Raji (cell line): ENCODE data around the gene ZFAND3.

ENCODE experiments used
- POLR2A ChIP-seq: IDR thresholded peaks from 2 replicates; pipeline ENCODE4 v1.6.1; 2011; ENCODE audit warnings: low read depth, low read length, control low read depth; ENCODE audit not compliant: insufficient read depth

The ZFAND3 gene

DNA sequence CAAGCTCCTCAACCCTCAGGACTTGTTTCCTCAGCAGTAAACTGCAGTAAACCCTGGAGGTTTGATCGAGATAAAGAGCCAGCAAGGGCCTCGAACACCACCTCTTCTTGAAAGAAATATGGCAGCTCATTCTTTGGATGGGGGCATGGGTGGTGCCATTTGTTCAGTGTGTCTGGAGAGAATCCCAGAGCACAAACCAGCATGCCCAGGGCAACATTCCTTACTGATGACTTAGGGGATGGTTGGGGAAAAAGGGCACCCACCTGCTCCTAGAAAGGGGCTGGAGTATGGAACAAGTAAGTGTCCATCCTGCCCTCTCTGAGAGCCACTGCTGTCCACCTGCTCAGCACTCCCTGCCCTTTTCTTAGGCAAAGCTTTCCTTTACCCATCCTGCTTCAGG is 31.3 kb upstream of the ZFAND3 start:
- TF ChIP-seq POLR2A: no peak

DNA sequence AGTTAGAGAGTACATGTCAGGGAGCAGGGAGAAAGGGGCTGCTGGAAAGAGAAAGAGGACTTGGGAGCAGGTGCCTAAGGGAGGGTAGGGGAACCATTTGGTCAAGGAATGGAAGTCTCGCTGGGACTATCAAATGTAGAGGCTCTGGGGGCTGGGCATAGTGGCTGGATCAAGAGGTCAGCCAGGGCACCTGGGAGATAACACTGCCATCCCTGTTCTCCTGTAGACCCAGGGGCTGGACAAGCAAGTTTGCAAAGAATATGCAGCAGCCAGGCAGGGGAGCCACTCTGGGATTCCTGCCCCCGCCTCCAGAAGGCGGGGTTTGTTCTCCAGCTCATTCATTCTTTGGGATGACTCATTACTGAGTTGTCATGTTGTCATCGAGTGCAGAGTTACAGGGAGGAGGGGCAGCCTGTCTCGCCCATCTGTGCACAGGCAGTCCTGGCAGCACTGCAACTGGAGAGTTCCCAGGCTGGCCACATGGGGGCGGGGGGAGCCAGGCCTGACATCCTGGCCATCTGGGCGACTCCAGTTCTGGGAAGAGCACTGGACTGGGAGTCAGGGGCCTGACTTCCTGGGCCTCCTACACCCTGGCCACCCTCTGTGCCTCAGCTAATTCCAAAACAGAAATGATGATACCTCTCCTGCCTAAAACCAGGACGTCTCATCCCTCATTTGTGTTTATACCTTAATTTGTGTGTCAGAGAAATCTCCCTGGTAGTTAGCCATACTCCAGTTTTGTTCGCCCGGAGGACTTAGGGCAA is 28.2 kb upstream of the ZFAND3 start:
- no peak for TF ChIP-seq POLR2A

DNA sequence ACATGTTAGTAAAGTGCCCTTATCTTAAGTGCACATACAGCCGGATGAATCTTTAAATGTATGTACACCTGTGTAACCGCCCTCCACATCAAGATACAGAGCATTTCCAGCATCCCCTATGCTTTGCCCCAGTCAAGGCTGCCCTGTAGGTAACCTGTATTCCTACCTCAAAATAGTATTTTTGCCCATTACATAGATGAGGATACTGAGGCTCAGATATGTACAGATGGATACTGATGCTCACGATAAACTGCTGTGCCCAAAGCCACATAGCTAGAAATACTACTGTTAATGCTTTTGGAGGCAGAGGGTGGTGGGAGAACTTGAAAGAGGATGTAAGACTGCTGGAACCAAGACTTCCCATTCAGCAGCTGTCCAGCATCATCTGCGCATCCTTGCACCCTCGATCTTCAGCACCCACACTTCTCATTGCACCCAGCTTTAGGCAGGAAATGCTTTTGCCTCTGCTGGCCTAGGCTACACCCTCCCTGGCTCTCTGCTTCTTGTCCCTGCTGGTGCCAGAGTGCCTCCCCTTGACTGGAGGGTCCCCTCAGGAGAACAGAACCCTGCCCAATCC is 27.0 kb upstream of the ZFAND3 start:
- no peak for TF ChIP-seq POLR2A

DNA sequence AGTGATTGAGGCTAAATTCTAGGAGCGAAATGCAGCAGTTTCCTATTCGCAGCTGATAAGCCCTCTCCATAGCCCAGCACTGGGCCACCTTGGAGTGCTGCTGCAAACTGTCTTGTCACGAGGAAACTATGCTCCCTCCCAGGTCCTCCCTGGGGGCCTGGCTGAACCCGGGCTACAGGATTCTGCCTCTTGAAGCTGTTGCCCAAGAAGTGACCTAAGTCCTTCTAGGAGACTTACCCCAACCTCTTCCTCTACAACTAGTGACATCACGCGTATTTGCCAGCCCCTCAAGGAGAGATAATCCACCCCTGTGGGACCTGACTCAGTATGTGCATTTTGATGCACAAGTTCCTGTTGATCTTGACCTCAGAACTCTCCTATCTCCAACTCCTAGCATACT is 26.5 kb upstream of the ZFAND3 start:
- TF ChIP-seq POLR2A: no peak

DNA sequence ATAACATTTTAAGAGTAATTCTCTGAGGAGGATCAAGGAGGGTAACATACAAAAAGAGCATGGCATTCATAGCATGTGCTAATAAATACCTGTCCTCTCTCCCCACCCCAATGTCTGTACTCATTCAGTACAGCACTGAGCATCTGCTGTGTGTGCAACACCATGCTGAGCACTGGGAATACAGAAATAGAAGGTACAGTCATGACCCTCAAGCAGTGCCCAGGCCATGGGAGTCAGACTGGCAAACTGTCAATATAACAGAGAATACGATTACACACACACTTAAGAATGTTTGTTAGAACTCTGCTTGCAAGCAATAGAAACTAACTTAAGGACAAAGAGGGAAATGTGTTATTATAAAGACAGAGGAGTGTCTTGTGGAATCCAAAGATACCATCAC is 24.7 kb upstream of the ZFAND3 start:
- TF ChIP-seq POLR2A: no peak

DNA sequence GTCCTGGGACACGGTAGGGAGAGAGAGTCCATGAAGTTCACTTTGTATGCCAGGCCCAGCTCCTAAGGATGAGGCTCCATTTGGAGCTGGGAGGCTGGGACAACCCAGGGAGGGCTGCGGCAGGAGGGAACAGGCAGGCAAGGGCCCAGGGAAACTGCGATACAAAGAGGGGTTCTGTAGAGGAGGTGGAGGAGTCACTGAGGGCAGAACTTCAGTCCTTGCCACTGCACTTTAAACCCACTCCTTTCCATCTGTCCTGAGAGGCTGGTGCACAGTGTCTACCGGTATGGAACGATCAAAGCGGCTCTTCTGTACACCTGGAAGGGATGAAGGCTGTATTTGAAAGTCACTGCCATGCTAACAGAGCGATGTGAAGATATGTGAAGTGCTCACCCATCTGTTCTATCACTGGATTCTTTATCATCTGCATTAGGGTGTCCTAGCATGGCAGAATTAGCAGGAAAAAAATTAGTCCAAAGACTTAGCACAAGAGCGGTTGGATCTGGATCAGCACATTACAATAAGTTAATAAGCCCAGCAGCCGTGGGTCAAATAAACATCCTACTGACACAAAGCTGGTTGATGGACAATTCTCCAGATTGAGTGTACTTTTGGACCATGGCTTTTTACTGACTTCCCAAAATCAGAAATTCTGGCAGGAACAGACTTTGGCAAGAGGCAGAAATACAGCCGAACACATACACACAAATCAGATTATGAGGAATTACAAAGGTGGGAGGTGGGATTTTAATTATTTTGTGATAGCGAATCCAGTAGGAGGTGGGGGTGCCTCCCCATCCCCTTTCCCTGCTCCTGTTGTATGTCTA is 20.9 kb upstream of the ZFAND3 start:
- no peak for TF ChIP-seq POLR2A

DNA sequence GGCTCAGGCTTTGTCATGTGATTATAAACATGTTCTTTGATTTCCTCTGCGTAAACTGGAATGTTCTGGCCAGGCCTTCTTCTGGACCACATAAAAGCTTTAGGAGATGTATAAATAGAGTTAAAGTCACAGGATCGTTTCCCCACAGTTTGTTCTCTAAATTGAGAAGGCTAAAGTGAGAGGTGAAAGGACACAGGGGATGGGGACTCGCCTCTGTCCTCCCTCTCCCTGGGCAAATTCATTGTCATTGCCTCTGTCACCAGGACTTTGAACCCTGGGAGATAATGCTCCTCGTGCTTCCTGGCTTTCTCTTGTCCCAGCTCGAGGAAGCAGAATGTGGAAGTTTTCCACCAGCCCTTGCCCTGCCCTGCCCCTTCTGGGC is 20.3 kb upstream of the ZFAND3 start:
- no peak for TF ChIP-seq POLR2A

DNA sequence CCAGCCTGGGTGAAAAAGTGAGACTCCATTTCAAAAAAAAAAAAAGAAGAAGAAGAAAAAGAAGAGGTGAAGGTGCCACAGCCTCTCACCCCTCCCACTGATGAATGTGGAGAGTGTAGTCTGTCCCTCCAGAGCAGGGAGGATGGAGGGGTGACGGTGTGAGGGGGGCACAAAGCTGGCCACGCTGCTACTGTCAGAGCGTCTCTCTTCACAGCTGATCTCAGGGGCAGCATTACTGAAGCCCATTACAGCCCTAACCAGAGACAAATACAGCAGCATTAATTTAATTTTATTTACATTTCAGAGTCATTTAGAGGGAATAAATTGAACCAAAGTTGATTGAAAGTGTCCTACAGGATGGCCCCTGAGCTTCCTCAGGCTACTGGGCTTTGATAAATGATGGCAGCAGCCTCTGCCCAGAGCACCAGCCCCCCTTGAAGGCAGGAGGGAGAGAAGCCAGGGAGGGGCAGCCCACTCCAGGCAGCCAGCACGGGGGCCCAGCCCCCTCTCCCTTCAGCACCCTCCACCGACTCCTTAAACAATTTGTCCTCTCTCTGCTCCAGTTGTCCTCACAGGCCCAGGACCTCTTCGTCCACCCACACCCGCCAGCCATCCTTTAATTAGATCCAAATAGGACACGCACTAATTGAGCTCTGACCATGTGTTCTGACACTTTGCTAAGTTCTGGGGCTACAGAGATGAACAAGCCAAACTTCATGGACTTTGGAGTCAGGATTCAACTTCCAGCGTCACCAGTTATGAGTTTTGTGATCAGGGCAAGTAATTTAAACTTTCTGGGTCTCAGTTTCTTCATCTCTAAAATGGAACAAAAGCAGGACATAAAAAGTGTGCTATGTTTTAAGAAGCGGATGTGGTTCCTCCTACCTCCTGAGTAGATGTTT is 18.6 kb upstream of the ZFAND3 start:
- no peak for TF ChIP-seq POLR2A

DNA sequence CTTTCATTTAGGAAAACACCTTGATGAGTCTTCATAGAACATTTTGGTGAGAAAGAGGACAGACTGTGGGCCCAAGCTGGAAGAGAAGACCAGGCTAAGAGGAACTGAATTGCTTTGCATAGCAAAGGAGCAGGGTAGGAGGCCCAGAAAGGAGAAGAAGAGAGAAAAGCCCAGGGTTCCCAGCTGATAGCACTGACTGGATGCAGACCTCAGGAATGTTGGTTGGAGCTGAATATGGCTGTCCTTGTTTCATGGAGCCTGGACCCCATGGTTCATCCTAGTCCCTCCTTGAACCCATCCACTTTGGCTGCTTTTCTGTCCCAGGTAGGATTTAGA is 18.0 kb upstream of the ZFAND3 start:
- no peak for TF ChIP-seq POLR2A

DNA sequence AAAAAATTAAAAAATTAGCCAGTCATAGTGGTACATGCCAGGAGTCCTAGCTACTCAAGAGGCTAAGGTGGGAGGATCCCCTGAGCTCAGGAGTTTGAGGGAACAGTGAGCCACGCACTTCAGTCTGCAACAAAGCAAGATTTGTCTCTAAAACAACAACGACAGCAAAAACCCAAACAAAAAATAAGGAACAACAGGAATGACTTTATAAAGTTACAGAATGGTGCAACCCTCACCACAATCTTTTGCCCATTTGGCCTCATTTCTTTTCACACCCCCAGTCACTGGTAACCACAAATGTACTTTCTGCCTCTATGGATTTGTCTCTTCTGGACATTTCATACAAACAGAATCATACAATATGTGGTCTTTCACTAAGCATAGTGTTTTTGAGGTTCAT is 16.7 kb upstream of the ZFAND3 start:
- TF ChIP-seq POLR2A: no peak

DNA sequence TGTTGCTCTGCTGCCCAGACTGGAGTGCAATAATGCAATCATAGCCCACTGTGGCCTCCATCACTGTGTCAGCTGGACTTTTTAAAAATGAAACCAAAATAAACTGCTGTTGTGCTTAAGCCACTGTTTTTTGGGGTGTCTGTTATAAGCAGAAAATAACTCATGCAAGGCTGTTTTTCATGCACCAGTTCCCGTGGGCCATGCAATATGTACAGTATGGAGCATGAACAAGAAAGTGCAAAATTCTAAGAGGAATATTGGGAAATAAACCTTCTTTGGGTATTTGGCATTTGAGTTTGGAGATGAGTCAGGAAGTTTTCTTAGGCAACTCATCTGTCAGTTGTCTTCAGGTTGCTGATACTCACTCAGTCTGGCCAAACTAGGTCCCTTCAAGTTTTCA is 14.9 kb upstream of the ZFAND3 start:
- TF ChIP-seq POLR2A: no peak

DNA sequence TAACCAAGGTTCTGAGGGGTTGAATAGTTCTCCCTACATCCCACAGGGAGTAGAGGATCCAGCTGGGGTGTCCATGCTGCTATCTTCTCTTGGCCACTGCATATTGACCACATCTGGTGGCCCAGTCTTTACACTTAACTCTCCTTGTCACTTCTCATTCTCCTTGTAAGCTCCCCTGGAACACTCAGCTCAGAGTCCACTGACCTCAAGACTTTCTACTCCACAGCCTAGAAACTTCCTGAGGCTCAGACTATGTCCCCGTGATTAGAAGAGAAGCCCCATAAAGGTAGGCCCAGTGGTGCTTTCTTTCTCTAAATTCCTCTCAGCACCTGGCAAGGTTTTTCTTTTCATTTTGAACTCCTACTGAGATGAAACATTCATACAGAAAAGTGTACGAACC is 13.3 kb upstream of the ZFAND3 start:
- no peak for TF ChIP-seq POLR2A

DNA sequence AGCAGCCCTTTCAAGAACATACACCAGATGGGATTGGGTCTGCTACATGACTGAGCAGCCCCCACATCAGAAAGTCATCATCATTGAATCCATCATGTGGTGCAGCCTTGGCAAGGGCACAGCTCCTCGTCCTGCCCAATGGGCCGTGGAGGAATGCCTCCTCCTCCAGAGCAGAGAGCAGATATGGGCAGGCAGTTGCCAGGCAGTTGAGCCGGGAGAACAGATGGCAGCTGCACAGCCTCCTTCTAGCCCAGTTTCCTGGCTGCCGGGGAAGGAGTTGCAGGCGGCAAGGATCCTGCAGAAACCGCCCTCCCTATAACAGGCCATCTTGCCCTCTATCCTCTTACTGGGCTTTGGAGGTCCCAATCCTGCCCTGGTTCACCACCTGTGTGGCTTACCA is 11.9 kb upstream of the ZFAND3 start:
- no peak for TF ChIP-seq POLR2A

DNA sequence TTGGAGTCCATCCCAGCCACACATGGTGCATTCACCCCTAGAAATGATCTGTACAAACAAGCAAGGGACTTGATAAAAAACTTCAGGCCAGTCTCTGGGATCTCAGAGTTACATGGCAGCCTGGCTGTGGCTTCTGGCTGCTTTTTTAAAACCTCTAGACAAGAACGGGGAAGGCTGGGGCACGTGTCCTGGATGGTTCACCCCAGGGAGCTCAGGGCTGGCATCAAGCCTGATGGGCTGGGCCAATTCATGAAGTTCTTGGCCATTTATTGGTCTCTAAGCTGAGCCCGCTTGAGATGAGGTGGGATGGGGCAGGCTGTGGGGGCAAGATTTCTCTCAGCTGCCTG is 10.4 kb upstream of the ZFAND3 start:
- TF ChIP-seq POLR2A: no peak

DNA sequence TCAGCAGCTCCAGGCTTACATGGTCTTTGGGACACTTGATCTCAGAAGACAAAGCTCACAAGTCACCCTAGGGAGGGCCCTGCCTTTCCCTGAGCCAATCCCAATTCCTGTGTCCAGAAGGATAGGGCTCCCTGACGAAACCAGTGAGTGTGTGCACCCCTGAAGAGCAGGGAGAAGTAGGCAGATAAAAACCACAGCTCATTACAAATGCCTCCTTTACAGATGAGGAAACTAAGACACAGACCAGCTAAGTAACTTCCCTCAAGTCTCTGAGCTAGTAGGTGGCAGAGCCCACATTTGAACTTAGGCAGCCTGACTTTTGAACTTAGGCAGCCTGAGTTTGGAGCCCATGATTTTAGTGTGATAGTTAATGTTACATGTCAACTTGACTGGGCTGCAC is 6.7 kb upstream of the ZFAND3 start:
- no peak for TF ChIP-seq POLR2A
